PC-9 (cell line): ENCODE measurements around the gene TRPV5.

Experiments
- EZH2 ChIP-seq: fragments of 200-600 bp; sonication (generic); IDR thresholded peaks from 2 replicates; pipeline ENCODE4 v1.8.0; 2017; ENCODE audit warnings: antibody characterized with exemption, low read depth
- TF ChIP-seq, protein P1 (sequence below): fragments of 200-600 bp; sonication (generic); conservative IDR thresholded peaks from 2 replicates; pipeline ENCODE4 v1.6.1; 2017; ENCODE audit warnings: mixed run types, antibody characterized with exemption, mild to moderate bottlenecking, moderate library complexity

GRCh38 chr7:142918901-142919300 is 14.6 kb downstream of the TRPV5 start:
- TF ChIP-seq, protein P1, sequence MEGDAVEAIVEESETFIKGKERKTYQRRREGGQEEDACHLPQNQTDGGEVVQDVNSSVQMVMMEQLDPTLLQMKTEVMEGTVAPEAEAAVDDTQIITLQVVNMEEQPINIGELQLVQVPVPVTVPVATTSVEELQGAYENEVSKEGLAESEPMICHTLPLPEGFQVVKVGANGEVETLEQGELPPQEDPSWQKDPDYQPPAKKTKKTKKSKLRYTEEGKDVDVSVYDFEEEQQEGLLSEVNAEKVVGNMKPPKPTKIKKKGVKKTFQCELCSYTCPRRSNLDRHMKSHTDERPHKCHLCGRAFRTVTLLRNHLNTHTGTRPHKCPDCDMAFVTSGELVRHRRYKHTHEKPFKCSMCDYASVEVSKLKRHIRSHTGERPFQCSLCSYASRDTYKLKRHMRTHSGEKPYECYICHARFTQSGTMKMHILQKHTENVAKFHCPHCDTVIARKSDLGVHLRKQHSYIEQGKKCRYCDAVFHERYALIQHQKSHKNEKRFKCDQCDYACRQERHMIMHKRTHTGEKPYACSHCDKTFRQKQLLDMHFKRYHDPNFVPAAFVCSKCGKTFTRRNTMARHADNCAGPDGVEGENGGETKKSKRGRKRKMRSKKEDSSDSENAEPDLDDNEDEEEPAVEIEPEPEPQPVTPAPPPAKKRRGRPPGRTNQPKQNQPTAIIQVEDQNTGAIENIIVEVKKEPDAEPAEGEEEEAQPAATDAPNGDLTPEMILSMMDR, result no peak
- no peak for TF ChIP-seq EZH2
